NCI-H1694 (cell line): ENCODE data around the gene FNDC7.
"Not testable (repeated sequence)": the region's sequence is repeated elsewhere in the genome, so short reads cannot be mapped to it uniquely, and the experiment has no call there.

Source experiments
- DNase-seq: peaks from one replicate; lab custom pipeline; 2025; lab: John Stamatoyannopoulos, UW

Gene FNDC7

GRCh38 chr1:108712606-108713150, at the start of gene FNDC7:
Gene FNDC7, plus strand, starts transcription at chr1:108712908. Its CDS starts 26 bp downstream, at chr1:108712934.
- DNase-seq = no peak

- DNase-seq = peak; percentile 60
These were observed 49.6 kb upstream of the FNDC7 start for GRCh38 chr1:108663074-108663473.

- DNase-seq = no peak
These were observed 48.2 kb upstream of the FNDC7 start for GRCh38 chr1:108664481-108664880.

- no peak for DNase-seq
These were observed 47.6 kb upstream of the FNDC7 start for GRCh38 chr1:108665067-108665466.

- no peak for DNase-seq
These were observed 46.9 kb upstream of the FNDC7 start for GRCh38 chr1:108665771-108666170.

- DNase-seq = not testable (repeated sequence)
These were observed 45.3 kb upstream of the FNDC7 start for GRCh38 chr1:108667422-108667821.

- DNase-seq = no peak
These were observed 43.9 kb upstream of the FNDC7 start for GRCh38 chr1:108668777-108669176.

- no peak for DNase-seq
These were observed 43.0 kb upstream of the FNDC7 start for GRCh38 chr1:108669679-108670078.

GRCh38 chr1:108670131-108670773, 42.5 kb upstream of the FNDC7 start:
- DNase-seq = no peak

GRCh38 chr1:108671143-108671542, 41.6 kb upstream of the FNDC7 start:
- DNase-seq = no peak

GRCh38 chr1:108678706-108679105, 34.0 kb upstream of the FNDC7 start:
- no peak for DNase-seq

GRCh38 chr1:108679586-108680213, 33.0 kb upstream of the FNDC7 start:
- no peak for DNase-seq

GRCh38 chr1:108681701-108682100, 31.0 kb upstream of the FNDC7 start:
- not testable (repeated sequence) for DNase-seq

GRCh38 chr1:108685529-108685928, 27.2 kb upstream of the FNDC7 start:
- no peak for DNase-seq

- no peak for DNase-seq
These were observed 25.9 kb upstream of the FNDC7 start for GRCh38 chr1:108686614-108687313.

GRCh38 chr1:108691128-108691941, 21.4 kb upstream of the FNDC7 start:
- DNase-seq = no peak

GRCh38 chr1:108691942-108692723, 20.6 kb upstream of the FNDC7 start, which contains the start of gene PRPF38B:
Gene PRPF38B, plus strand, starts transcription at chr1:108692310. Its CDS starts 282 bp downstream, at chr1:108692592.
- peak; percentile 92 for DNase-seq

GRCh38 chr1:108692724-108693655, 19.7 kb upstream of the FNDC7 start:
- peak; percentile 64 for DNase-seq

GRCh38 chr1:108695535-108695934, 17.2 kb upstream of the FNDC7 start:
- no peak for DNase-seq
